Peyer's patch (tissue), 4 donors: ENCODE results near the gene P2RY2. TPM values are rescaled to one million over a fixed set of nuclear protein-coding genes. Genes with fewer than 3 reads are reported as not detected.
"Not testable (repeated sequence)": the region's sequence is repeated elsewhere in the genome, so short reads cannot be mapped to it uniquely, and the experiment has no call there.

Experiments
- DNase-seq, 3 donors: peaks; one replicate each; pipeline ENCODE4 v3.0.0-alpha.2; 2017 to 2019
- H3K27ac ChIP-seq, 4 donors: fragments of 200-600 bp; sonication (generic); one replicate each; pipeline ENCODE4 v1.5.1; 2016 to 2019
- H3K27me3 ChIP-seq, 2 donors: fragments of 200-600 bp; sonication (generic); one replicate each; pipeline ENCODE4 v1.5.1; 2019
- H3K36me3 ChIP-seq, 3 donors: fragments of 200-600 bp; sonication (generic); one replicate each; pipeline ENCODE4 v1.5.1; 2016 to 2019
- H3K4me1 ChIP-seq, 4 donors: fragments of 200-600 bp; sonication (generic); one replicate each; pipeline ENCODE4 v1.5.1; 2016 to 2019
- H3K4me3 ChIP-seq, 4 donors: fragments of 200-600 bp; sonication (generic); 1 replicate in 3 of 4; 2 replicates in 1 of 4; pipeline ENCODE4 v1.5.1; 2016 to 2019; ENCODE audit warnings: mild to moderate bottlenecking in 1 of 4
- H3K9me3 ChIP-seq, 4 donors: fragments of 200-600 bp; sonication (generic); one replicate each; pipeline ENCODE4 v1.5.1; 2016 to 2019; ENCODE audit warnings: mild to moderate bottlenecking in 1 of 4
- CTCF ChIP-seq, 6 experiments: fragments of 450-650 bp in 4 of 6; fragments of 200-600 bp in 2 of 6; sonication (generic) in 1 of 6; IDR thresholded peaks; one replicate each; pipeline ENCODE4 v1.5.1; 2017 to 2019; ENCODE audit warnings: antibody characterized with exemption in 6 of 6, mild to moderate bottlenecking in 3 of 6, moderate library complexity in 1 of 6
- POLR2A ChIP-seq, 2 donors: fragments of 450-650 bp; IDR thresholded peaks; one replicate each; pipeline ENCODE4 v1.5.1; 2017; ENCODE audit warnings: antibody characterized with exemption in 2 of 2, mild to moderate bottlenecking in 2 of 2, moderate library complexity in 2 of 2
- total RNA-seq, 4 donors: library from RNA; depleted of rRNA; stranded (reverse); fragments of >200 nt; gene quantifications; one replicate each; pipeline ENCODE4 v1.1.0, GENCODE V29; 2016

The P2RY2 gene
- total RNA-seq, 4 donors from 2014 or later: 6.6 to 42.7 (median 33.5) TPM

- H3K36me3 ChIP-seq: no peaks in the 10 kb centered on the region
- TF ChIP-seq CTCF (IDR thresholded peaks at IDR 0.05): no peak
- TF ChIP-seq POLR2A (IDR thresholded peaks at IDR 0.05): no peak
- DNase-seq: peak in 2 of 3 donors; percentile 43 to 44
- no peaks in the 10 kb centered on the region for H3K9me3 ChIP-seq
- peak overlapping the region in 1 of 4 donors; percentile 76 for H3K27ac ChIP-seq
- peaks cover 0 to 29% (median 8%) of the 10 kb centered on the region in 4 donors for H3K4me1 ChIP-seq
- no peak overlapping the region for H3K4me3 ChIP-seq
- H3K27me3 ChIP-seq: no peaks in the 10 kb centered on the region
Measured at GRCh38 chr11:73269459-73270015, 51.5 kb downstream of the P2RY2 start.

- H3K4me1 ChIP-seq: peaks cover 0 to 27% (median 8%) of the 10 kb centered on the region in 4 donors
- no peak for TF ChIP-seq POLR2A (IDR thresholded peaks at IDR 0.05)
- peak in 1 of 6 experiments; percentile 3 for TF ChIP-seq CTCF (IDR thresholded peaks at IDR 0.05)
- peak overlapping the region in 3 of 4 donors; percentile 34 to 76 (median 55) for H3K27ac ChIP-seq
- no peaks in the 10 kb centered on the region for H3K9me3 ChIP-seq
- no peaks in the 10 kb centered on the region for H3K27me3 ChIP-seq
- no peak overlapping the region for H3K4me3 ChIP-seq
- no peaks in the 10 kb centered on the region for H3K36me3 ChIP-seq
- DNase-seq: peak in 2 of 3 donors; percentile 44 to 57
Measured at GRCh38 chr11:73270016-73270854, 52.2 kb downstream of the P2RY2 start.

GRCh38 chr11:73270855-73271477 lies 52.9 kb downstream of the P2RY2 start:
- no peaks in the 10 kb centered on the region for H3K27me3 ChIP-seq
- TF ChIP-seq CTCF (IDR thresholded peaks at IDR 0.05) (no peak), POLR2A (IDR thresholded peaks at IDR 0.05) (no peak)
- H3K4me1 ChIP-seq: peaks cover 0 to 27% (median 8%) of the 10 kb centered on the region in 4 donors
- DNase-seq: peak in 2 of 3 donors; percentile 63 to 76
- H3K36me3 ChIP-seq: no peaks in the 10 kb centered on the region
- H3K27ac ChIP-seq: peak overlapping the region in 3 of 4 donors; percentile 34 to 83 (median 55)
- no peaks in the 10 kb centered on the region for H3K9me3 ChIP-seq
- H3K4me3 ChIP-seq: no peak overlapping the region

- peak in 2 of 3 donors; percentile 25 to 46 for DNase-seq
- H3K36me3 ChIP-seq, H3K27me3 ChIP-seq, H3K9me3 ChIP-seq, H3K4me3 ChIP-seq: not testable (repeated sequence)
- H3K4me1 ChIP-seq: peaks cover 0 to 27% (median 8%) of the 10 kb centered on the region in 4 donors
- peak overlapping the region in 3 of 4 donors; percentile 46 to 83 (median 55) for H3K27ac ChIP-seq
Measured at GRCh38 chr11:73271478-73271865, 53.4 kb downstream of the P2RY2 start.

- H3K27ac ChIP-seq: peak within 1 kb of the TSS in 3 of 4 donors; percentile 46 to 83 (median 55)
- DNase-seq: peak in 2 of 3 donors; percentile 51 to 72
Measured at GRCh38 chr11:73271936-73272679, 54.0 kb downstream of the P2RY2 start, which contains the start of gene P2RY6. TSS of gene P2RY6 (plus strand) at chr11:73272338. CDS start at chr11:73296519, 24,181 bp downstream.

More at GRCh38 chr11:73271936-73272679, 54.0 kb downstream of the P2RY2 start, which contains the start of gene P2RY6:
- H3K27me3 ChIP-seq: no peaks in the 10 kb centered on the region
- peaks cover 0 to 27% (median 8%) of the 10 kb centered on the region in 4 donors for H3K4me1 ChIP-seq
- H3K9me3 ChIP-seq: no peaks in the 10 kb centered on the region
- peak within 1 kb of the TSS in 2 of 4 donors; percentile 4 to 8 for H3K4me3 ChIP-seq
- H3K36me3 ChIP-seq: no peaks in the 10 kb centered on the region
- no peak for TF ChIP-seq POLR2A (IDR thresholded peaks at IDR 0.05)
- TF ChIP-seq CTCF (IDR thresholded peaks at IDR 0.05): no peak
